Tibial nerve (tissue), 3 donors: ENCODE measurements around the gene LRRC10B.

Experiments used
- POLR2A ChIP-seq, 2 donors: fragments of 450-650 bp; IDR thresholded peaks; one replicate each; pipeline ENCODE4 v1.6.1; 2017; ENCODE audit warnings: antibody characterized with exemption in 2 of 2, mild to moderate bottlenecking in 2 of 2, moderate library complexity in 2 of 2
- TF ChIP-seq, protein P1 (sequence below), 5 experiments: fragments of 200-600 bp in 3 of 5; fragments of 450-650 bp in 2 of 5; sonication (generic) in 3 of 5; IDR thresholded peaks; one replicate each; pipeline ENCODE4 v1.5.1; 2016 to 2019; ENCODE audit warnings: antibody characterized with exemption in 5 of 5, mild to moderate bottlenecking in 3 of 5, moderate library complexity in 2 of 5

DNA sequence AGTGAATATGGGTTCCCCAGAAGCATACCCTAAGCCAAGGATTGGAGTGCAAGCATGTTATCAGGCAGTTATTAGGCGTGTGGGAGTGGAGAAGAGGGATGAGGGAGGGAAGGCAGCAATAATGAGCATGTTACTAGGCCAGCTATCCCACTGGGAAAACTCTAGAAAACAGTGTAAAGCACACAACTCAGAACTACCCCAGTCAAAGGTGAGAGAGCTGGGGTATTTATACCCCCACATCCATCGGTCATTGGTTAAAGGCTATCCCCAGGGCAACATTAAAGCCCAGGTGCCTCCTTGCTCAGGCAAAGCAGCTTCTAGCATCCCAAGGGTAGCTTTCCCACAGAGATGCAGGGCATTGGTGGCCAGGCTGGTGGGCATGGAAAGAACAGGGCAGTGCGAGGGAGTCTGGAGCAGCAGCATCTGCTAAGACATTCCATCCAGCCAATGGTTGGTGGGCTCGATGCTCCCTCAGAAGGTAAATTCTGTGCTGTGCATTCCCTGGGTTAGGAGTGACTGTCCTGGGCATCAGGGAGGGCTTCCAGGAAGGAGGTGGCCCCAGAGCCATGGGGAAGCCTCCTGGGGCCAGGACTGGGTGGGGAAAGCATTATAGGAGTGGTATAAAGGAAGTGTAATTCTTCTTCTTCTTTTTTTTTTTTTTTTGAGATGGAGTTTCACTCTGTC, 21.1 kb upstream of the LRRC10B start:
- TF ChIP-seq, protein P1, sequence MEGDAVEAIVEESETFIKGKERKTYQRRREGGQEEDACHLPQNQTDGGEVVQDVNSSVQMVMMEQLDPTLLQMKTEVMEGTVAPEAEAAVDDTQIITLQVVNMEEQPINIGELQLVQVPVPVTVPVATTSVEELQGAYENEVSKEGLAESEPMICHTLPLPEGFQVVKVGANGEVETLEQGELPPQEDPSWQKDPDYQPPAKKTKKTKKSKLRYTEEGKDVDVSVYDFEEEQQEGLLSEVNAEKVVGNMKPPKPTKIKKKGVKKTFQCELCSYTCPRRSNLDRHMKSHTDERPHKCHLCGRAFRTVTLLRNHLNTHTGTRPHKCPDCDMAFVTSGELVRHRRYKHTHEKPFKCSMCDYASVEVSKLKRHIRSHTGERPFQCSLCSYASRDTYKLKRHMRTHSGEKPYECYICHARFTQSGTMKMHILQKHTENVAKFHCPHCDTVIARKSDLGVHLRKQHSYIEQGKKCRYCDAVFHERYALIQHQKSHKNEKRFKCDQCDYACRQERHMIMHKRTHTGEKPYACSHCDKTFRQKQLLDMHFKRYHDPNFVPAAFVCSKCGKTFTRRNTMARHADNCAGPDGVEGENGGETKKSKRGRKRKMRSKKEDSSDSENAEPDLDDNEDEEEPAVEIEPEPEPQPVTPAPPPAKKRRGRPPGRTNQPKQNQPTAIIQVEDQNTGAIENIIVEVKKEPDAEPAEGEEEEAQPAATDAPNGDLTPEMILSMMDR (IDR thresholded peaks at IDR 0.05), result no peak
- no peak for TF ChIP-seq POLR2A (IDR thresholded peaks at IDR 0.05)
